ENCODE results near the gene KDM4B. TPM values are rescaled to one million over a fixed set of nuclear protein-coding genes. Genes with fewer than 3 reads are reported as not detected.

KDM4B gene
- total RNA-seq, 1 experiment from 2014 or later = 43.7 TPM

GRCh38 chr19:5063873-5064645 lies 95.1 kb downstream of the KDM4B start:
- H4K20me1 ChIP-seq (ENCODE audit: control insufficient read depth, insufficient read depth, insufficient read length) = no peaks in the 10 kb centered on the region

More at GRCh38 chr19:5063873-5064645, 95.1 kb downstream of the KDM4B start:
- H3K4me1 ChIP-seq (ENCODE audit: insufficient read depth, low read length) = no peaks in the 10 kb centered on the region
- no peak overlapping the region for H3K4ac ChIP-seq (ENCODE audit: low read depth, low read length)
- H2BK120ac ChIP-seq (ENCODE audit: low read depth, low read length, poor library complexity, severe bottlenecking) = no peak overlapping the region
- H2BK20ac ChIP-seq (ENCODE audit: low read depth, low read length, poor library complexity, severe bottlenecking) = no peak overlapping the region
- no peak overlapping the region for H3K27ac ChIP-seq (ENCODE audit: insufficient read length, low read depth, low read length)
- Mint-ChIP-seq H3K4me1 (peaks cover 10 to 22% of the 10 kb centered on the region in 2 experiments), H3K36me3 (ENCODE audit: insufficient read depth in 1 of 3, low read depth in 3 of 3) (peaks cover 24 to 31% (median 28%) of the 10 kb centered on the region in 3 experiments), H3K9me3 (peaks cover 16 to 20% of the 10 kb centered on the region in 2 experiments), H3K27ac (peak overlapping the region in 1 of 3 experiments; percentile 52; a peak in 2 of 7 replicates), H3K27me3 (ENCODE audit: low read depth) (no peaks in the 10 kb centered on the region; the same call in 1 of the 2 replicates), H3K4me3 (no peak overlapping the region)
- H2AFZ ChIP-seq (ENCODE audit: low read length) = no peak overlapping the region
- H2AK5ac ChIP-seq (ENCODE audit: insufficient read length, low read length) = no peak overlapping the region
- H3T11ph ChIP-seq (ENCODE audit: low read length) = no peak overlapping the region
- TF ChIP-seq CTCF (conservative IDR thresholded peaks at IDR 0.05) = no peak
- no peak overlapping the region for H4K8ac ChIP-seq (replicated peaks; ENCODE audit: insufficient read length, low read depth, low read length)
- H3K27me3 ChIP-seq (ENCODE audit: insufficient read depth, low read length) = no peaks in the 10 kb centered on the region
- H4K5ac ChIP-seq (ENCODE audit: insufficient read length, low read depth, low read length) = no peak overlapping the region
- H3K14ac ChIP-seq (ENCODE audit: insufficient read depth, low read length) = no peak overlapping the region
- H3K23ac ChIP-seq (ENCODE audit: insufficient read length, low read depth, low read length) = no peak overlapping the region
- H3K9ac ChIP-seq (ENCODE audit: extremely low read depth, insufficient read length, low read length) = no peak overlapping the region
- no peak overlapping the region for H2BK5ac ChIP-seq (ENCODE audit: insufficient read length, low read length)
- H3K56ac ChIP-seq (ENCODE audit: insufficient read length, low read depth, low read length) = no peak overlapping the region
- H2BK12ac ChIP-seq (ENCODE audit: insufficient read length, low read depth, low read length) = no peak overlapping the region
- no peak overlapping the region for H2BK15ac ChIP-seq (ENCODE audit: low read depth, low read length)
- no peak overlapping the region for H4K91ac ChIP-seq (ENCODE audit: insufficient read length, low read depth, low read length)
- H3K4me2 ChIP-seq (ENCODE audit: insufficient read depth, insufficient read length, low read length) = no peak overlapping the region
- WGBS (ENCODE audit: extremely low coverage, insufficient read length, low lambda C conversion rate) = no CpG with 5 or more reads among the region's 38 CpGs
- H3K23me2 ChIP-seq (ENCODE audit: insufficient read length, low read depth, low read length, poor library complexity, severe bottlenecking) = no peaks in the 10 kb centered on the region
- no peak for DNase-seq
- no peaks in the 10 kb centered on the region for H3K9me3 ChIP-seq (ENCODE audit: control insufficient read depth, low read depth, low read length)
- H3K79me1 ChIP-seq (ENCODE audit: insufficient read depth, low read depth, low read length, poor library complexity, severe bottlenecking) = no peaks in the 10 kb centered on the region
- H3K18ac ChIP-seq (ENCODE audit: insufficient read length, low read depth, low read length) = no peak overlapping the region
- H3K79me2 ChIP-seq (ENCODE audit: insufficient read depth, low read length) = no peaks in the 10 kb centered on the region
